PC-3 (cell line): Measurements from ENCODE around the gene CEP192. TPM values are rescaled to one million over a fixed set of nuclear protein-coding genes. Genes with fewer than 3 reads are reported as not detected.

Experiments used
- ATAC-seq: fragments of 200-7000 bp; cut with Tn5 transposase; 2 replicates; pipeline ENCODE4 v1.9.1; 2020; ENCODE audit warnings: mild to moderate bottlenecking, moderate library complexity
- BruUV-seq: library from RNA; stranded (reverse); fragments of 400-500 nt; replicated peaks from 2 replicates; lab custom pipeline; 2021; lab: Mats Ljungman, UMichigan
- CTCF ChIA-PET: fragments of 300-600 bp; sonication (Branson Sonifier 250); formaldehyde crosslinking; loops from one replicate; lab custom pipeline; 2022; ENCODE audit warnings: antibody characterized with exemption; lab: Charles Lee
- POLR2A ChIA-PET: fragments of 300-600 bp; sonication (Branson Sonifier 250); formaldehyde crosslinking; loops from one replicate; lab custom pipeline; 2022; ENCODE audit warnings: antibody characterized with exemption; ENCODE audit not compliant: unreplicated experiment; lab: Charles Lee
- DNase-seq: peaks from one replicate; pipeline ENCODE4 v3.0.0-alpha.2; 2015
- H2AFZ ChIP-seq: fragments of 300-600 bp; sonication (generic); 2 replicates; pipeline ENCODE4 v1.6.0; 2016; ENCODE audit warnings: antibody characterized with exemption, low read length
- H3F3A ChIP-seq: fragments of 300-600 bp; sonication (generic); one replicate; pipeline ENCODE4 v1.6.0; 2017; ENCODE audit warnings: antibody characterized with exemption, low read length, control low read depth, mild to moderate bottlenecking; ENCODE audit not compliant: unreplicated experiment
- H3K27ac ChIP-seq: fragments of 300-600 bp; sonication (generic); 2 replicates; pipeline ENCODE4 v1.5.1; 2016; ENCODE audit warnings: mild to moderate bottlenecking, low read length
- H3K27me3 ChIP-seq: fragments of 300-600 bp; sonication (generic); 2 replicates; pipeline ENCODE4 v1.6.1; 2016; ENCODE audit warnings: low read length, mixed read lengths
- H3K36me3 ChIP-seq: fragments of 300-600 bp; sonication (generic); 2 replicates; pipeline ENCODE4 v1.6.1; 2016; ENCODE audit warnings: low read depth, mixed run types, low read length, mixed read lengths
- H3K4me1 ChIP-seq: fragments of 300-600 bp; sonication (generic); 2 replicates; pipeline ENCODE4 v1.5.1; 2016; ENCODE audit warnings: low read length; ENCODE audit not compliant: insufficient read depth
- H3K4me2 ChIP-seq: fragments of 300-600 bp; sonication (generic); 2 replicates; pipeline ENCODE4 v1.6.0; 2016; ENCODE audit warnings: low read length
- H3K4me3 ChIP-seq: fragments of 300-600 bp; sonication (generic); 2 replicates; pipeline ENCODE4 v1.5.1; 2016; ENCODE audit warnings: mild to moderate bottlenecking, low read length, mixed read lengths
- H3K79me2 ChIP-seq: fragments of 300-600 bp; sonication (generic); 2 replicates; pipeline ENCODE4 v1.6.1; 2017; ENCODE audit warnings: low read length, mixed read lengths
- H3K9ac ChIP-seq: fragments of 300-600 bp; sonication (generic); 2 replicates; pipeline ENCODE4 v1.6.0; 2016; ENCODE audit warnings: mild to moderate bottlenecking, low read length
- H3K9me2 ChIP-seq: fragments of 300-600 bp; sonication (generic); replicated peaks from 2 replicates; pipeline ENCODE4 v1.6.1; 2016; ENCODE audit warnings: mixed run types, low read length, mixed read lengths
- H3K9me3 ChIP-seq: fragments of 300-600 bp; sonication (generic); 2 replicates; pipeline ENCODE4 v1.6.1; 2016; ENCODE audit warnings: low read length, mixed read lengths
- H4K20me1 ChIP-seq: fragments of 300-600 bp; sonication (generic); 2 replicates; pipeline ENCODE4 v1.6.1; 2016; ENCODE audit warnings: low read length, mixed read lengths
- CTCF ChIP-seq: fragments of 300-600 bp; sonication (generic); conservative IDR thresholded peaks from 2 replicates; pipeline ENCODE4 v1.5.1; 2017; ENCODE audit warnings: antibody characterized with exemption, low read depth, mild to moderate bottlenecking, low read length
- EZH2 ChIP-seq: fragments of 300-600 bp; sonication (generic); IDR thresholded peaks from one replicate; pipeline ENCODE4 v1.6.1; 2017; ENCODE audit warnings: antibody characterized with exemption, mild to moderate bottlenecking, low read length; ENCODE audit not compliant: unreplicated experiment
- EZH2phosphoT487 ChIP-seq: fragments of 300-600 bp; sonication (generic); IDR thresholded peaks from 2 replicates; pipeline ENCODE4 v1.6.1; 2018; ENCODE audit warnings: mild to moderate bottlenecking, antibody characterized with exemption, low read length, borderline replicate concordance
- intact Hi-C: fragments of 100-400 bp; cut with micrococcal nuclease; formaldehyde crosslinking; loops from 2 replicates; pipeline ENCODE4 v1.9.0; 2023
- total RNA-seq: library from RNA; depleted of rRNA; stranded (reverse); fragments of >200 nt; gene quantifications from 2 replicates; pipeline ENCODE4 v1.2.3, GENCODE V29; 2014

CEP192 gene
- total RNA-seq, 1 experiment from 2014 or later: 32.6 TPM

- Histone ChIP-seq H3K4me2 (no peak overlapping the region), H4K20me1 (peaks cover 47% of the 10 kb centered on the region), H3K4me1 (peaks cover 10% of the 10 kb centered on the region), H3F3A (no peaks in the 10 kb centered on the region), H3K27ac (no peak overlapping the region), H3K36me3 (peaks cover 22% of the 10 kb centered on the region), H2AFZ (no peak overlapping the region), H3K79me2 (peaks cover 87% of the 10 kb centered on the region), H3K27me3 (no peaks in the 10 kb centered on the region), H3K9me3 (no peaks in the 10 kb centered on the region), H3K9ac (no peak overlapping the region), H3K9me2 (no peaks in the 10 kb centered on the region), H3K4me3 (no peak overlapping the region)
- intact Hi-C loops: loop anchor here (2.0 kb wide), 1 partner anchor 38 kb away; no protein-coding TSS in a partner anchor
- CTCF ChIA-PET: interaction anchor here (0.7 kb wide), 1 partner anchor 8 kb away, joined by 3 read pairs; the partner anchor contains the start of gene CEP192
- DNase-seq: no peak
- TF ChIP-seq CTCF (no peak), EZH2phosphoT487 (no peak), EZH2 (no peak)
- POLR2A ChIA-PET: interaction anchor here (0.5 to 0.7 kb wide), 2 partner anchors 64 to 115 kb away, joined by 4 read pairs; partner anchors contain the start of gene PTPN2
- peak; percentile 80 for ATAC-seq
- no TSS peak for BruUV-seq
Measured at GRCh38 chr18:12998332-12999060, 7.3 kb downstream of the CEP192 start.

GRCh38 chr18:13003466-13003896, 12.3 kb downstream of the CEP192 start:
- 0 out of 2 replicates have a peak, but pooled peaks cover 2% of the 10 kb centered on the region for H3K4me1 ChIP-seq
- ChIA-PET CTCF (no interaction called here), POLR2A (no interaction called here)
- TF ChIP-seq CTCF (peak; percentile 70), EZH2 (no peak), EZH2phosphoT487 (no peak)
- H2AFZ ChIP-seq: no peak overlapping the region
- no peak overlapping the region for H3K9ac ChIP-seq
- H3K36me3 ChIP-seq: peaks cover 43% of the 10 kb centered on the region
- H3F3A ChIP-seq: no peaks in the 10 kb centered on the region
- intact Hi-C loops: loop anchor here (1.0 kb wide), 2 partner anchors 100 to 156 kb away; no protein-coding TSS in a partner anchor
- no peak overlapping the region for H3K27ac ChIP-seq
- no TSS peak for BruUV-seq
- H4K20me1 ChIP-seq: peaks cover 17% of the 10 kb centered on the region; the same call in 1 of the 2 replicates
- H3K27me3 ChIP-seq: no peaks in the 10 kb centered on the region
- ATAC-seq: peak; percentile 95
- H3K79me2 ChIP-seq: peaks cover 71% of the 10 kb centered on the region
- H3K9me2 ChIP-seq: no peaks in the 10 kb centered on the region
- DNase-seq: peak; percentile 62
- no peak overlapping the region for H3K4me2 ChIP-seq
- H3K4me3 ChIP-seq: no peak overlapping the region
- H3K9me3 ChIP-seq: no peaks in the 10 kb centered on the region

- Histone ChIP-seq H2AFZ (no peak overlapping the region), H3K4me3 (no peak overlapping the region), H3K27me3 (no peaks in the 10 kb centered on the region), H3K27ac (no peak overlapping the region), H3K79me2 (peaks cover 62% of the 10 kb centered on the region), H3K4me1 (no peaks in the 10 kb centered on the region), H3K9ac (no peak overlapping the region), H3K4me2 (no peak overlapping the region), H3F3A (no peaks in the 10 kb centered on the region), H4K20me1 (peaks cover 7% of the 10 kb centered on the region; the same call in 1 of the 2 replicates), H3K9me3 (no peaks in the 10 kb centered on the region), H3K36me3 (peaks cover 51% of the 10 kb centered on the region), H3K9me2 (no peaks in the 10 kb centered on the region)
- BruUV-seq: no TSS peak
- ChIA-PET POLR2A (no interaction called here), CTCF (interaction anchor here (0.6 kb wide), 1 partner anchor 15 kb away, joined by 3 read pairs; no protein-coding TSS in a partner anchor)
- ATAC-seq (no peak), DNase-seq (no peak)
- no peak for TF ChIP-seq EZH2
- intact Hi-C loops: no loop called here
Measured at GRCh38 chr18:13004396-13004795, 13.2 kb downstream of the CEP192 start.
